ENCODE data around the gene PRDM8.

Gene PRDM8

GRCh38 chr4:80187677-80188076, 9.6 kb upstream of the PRDM8 start:
- Histone ChIP-seq H3K4me2 (ENCODE audit: low read depth, low read length) (no peak overlapping the region), H3K27ac (ENCODE audit: low read length) (no peak overlapping the region), H3K79me2 (ENCODE audit: low read length) (no peaks in the 10 kb centered on the region), H3F3A (ENCODE audit: insufficient read depth, low read length) (no peaks in the 10 kb centered on the region), H3K9me3 (replicated peaks; ENCODE audit: insufficient read depth, low read length) (no peaks in the 10 kb centered on the region), H3K4me3 (ENCODE audit: low read length) (no peak overlapping the region), H3K27me3 (replicated peaks; ENCODE audit: insufficient read depth, low read length) (peaks cover 8% of the 10 kb centered on the region), H4K20me1 (ENCODE audit: insufficient read depth, low read length) (no peaks in the 10 kb centered on the region), H2AFZ (ENCODE audit: low read length) (no peak overlapping the region), H3K9me2 (replicated peaks; ENCODE audit: insufficient read depth, low read length) (no peaks in the 10 kb centered on the region), H3K36me3 (replicated peaks; ENCODE audit: insufficient read depth, low read length) (no peaks in the 10 kb centered on the region), H3K4me1 (ENCODE audit: low read length) (no peaks in the 10 kb centered on the region), H3K9ac (ENCODE audit: low read length) (no peak overlapping the region)
- DNase-seq, result no peak
- TF ChIP-seq CTCF (IDR thresholded peaks at IDR 0.05; ENCODE audit: low read length) (no peak), EZH2phosphoT487 (IDR thresholded peaks at IDR 0.05; ENCODE audit: low read length) (no peak), EZH2 (optimal IDR thresholded peaks at IDR 0.05; ENCODE audit: low read depth, low read length) (no peak)

GRCh38 chr4:80188457-80188800, 8.9 kb upstream of the PRDM8 start:
- Histone ChIP-seq H3K27ac (ENCODE audit: low read length) (no peak overlapping the region), H3K27me3 (replicated peaks; ENCODE audit: insufficient read depth, low read length) (peaks cover 8% of the 10 kb centered on the region), H2AFZ (ENCODE audit: low read length) (no peak overlapping the region), H3K9me3 (replicated peaks; ENCODE audit: insufficient read depth, low read length) (no peaks in the 10 kb centered on the region), H4K20me1 (ENCODE audit: insufficient read depth, low read length) (no peaks in the 10 kb centered on the region), H3K9ac (ENCODE audit: low read length) (no peak overlapping the region), H3F3A (ENCODE audit: insufficient read depth, low read length) (no peaks in the 10 kb centered on the region), H3K4me3 (ENCODE audit: low read length) (no peak overlapping the region), H3K79me2 (ENCODE audit: low read length) (no peaks in the 10 kb centered on the region), H3K36me3 (replicated peaks; ENCODE audit: insufficient read depth, low read length) (no peaks in the 10 kb centered on the region), H3K4me2 (ENCODE audit: low read depth, low read length) (no peak overlapping the region), H3K9me2 (replicated peaks; ENCODE audit: insufficient read depth, low read length) (no peaks in the 10 kb centered on the region), H3K4me1 (ENCODE audit: low read length) (no peaks in the 10 kb centered on the region)
- no peak for DNase-seq
- TF ChIP-seq CTCF (IDR thresholded peaks at IDR 0.05; ENCODE audit: low read length), result no peak
- TF ChIP-seq EZH2 (optimal IDR thresholded peaks at IDR 0.05; ENCODE audit: low read depth, low read length), result no peak
- TF ChIP-seq EZH2phosphoT487 (IDR thresholded peaks at IDR 0.05; ENCODE audit: low read length), result no peak

GRCh38 chr4:80188801-80189458, 8.4 kb upstream of the PRDM8 start:
- no peak for DNase-seq
- H3F3A ChIP-seq (ENCODE audit: insufficient read depth, low read length), result no peaks in the 10 kb centered on the region
- no peaks in the 10 kb centered on the region for H3K9me2 ChIP-seq (replicated peaks; ENCODE audit: insufficient read depth, low read length)
- peaks cover 8% of the 10 kb centered on the region for H3K27me3 ChIP-seq (replicated peaks; ENCODE audit: insufficient read depth, low read length)
- no peaks in the 10 kb centered on the region for H3K4me1 ChIP-seq (ENCODE audit: low read length)
- no peaks in the 10 kb centered on the region for H3K36me3 ChIP-seq (replicated peaks; ENCODE audit: insufficient read depth, low read length)
- H3K9ac ChIP-seq (ENCODE audit: low read length), result no peak overlapping the region
- H3K9me3 ChIP-seq (replicated peaks; ENCODE audit: insufficient read depth, low read length), result no peaks in the 10 kb centered on the region
- H2AFZ ChIP-seq (ENCODE audit: low read length), result no peak overlapping the region
- H4K20me1 ChIP-seq (ENCODE audit: insufficient read depth, low read length), result no peaks in the 10 kb centered on the region
- H3K4me3 ChIP-seq (ENCODE audit: low read length), result no peak overlapping the region
- no peak overlapping the region for H3K4me2 ChIP-seq (ENCODE audit: low read depth, low read length)
- H3K79me2 ChIP-seq (ENCODE audit: low read length), result no peaks in the 10 kb centered on the region
- no peak overlapping the region for H3K27ac ChIP-seq (ENCODE audit: low read length)
- TF ChIP-seq EZH2phosphoT487 (IDR thresholded peaks at IDR 0.05; ENCODE audit: low read length) (no peak), CTCF (IDR thresholded peaks at IDR 0.05; ENCODE audit: low read length) (no peak), EZH2 (optimal IDR thresholded peaks at IDR 0.05; ENCODE audit: low read depth, low read length) (no peak)
